Fibroblast of skin of abdomen (primary cell): Measurements from ENCODE around the gene PCLAF. TPM values are rescaled to one million over a fixed set of nuclear protein-coding genes. Genes with fewer than 3 reads are reported as not detected.
A peak's percentile ranks its signal among the peaks of the same experiment; 100 is the strongest.
"Not testable (repeated sequence)": the region's sequence is repeated elsewhere in the genome, so short reads cannot be mapped to it uniquely, and the experiment has no call there.

Experiments
- DNase-seq: peaks from one replicate; pipeline ENCODE4 v3.0.0-alpha.2; 2013
- polyA plus RNA-seq, 2 experiments: library from polyadenylated mRNA; unstranded; fragments of 120-200 nt; gene quantifications; one replicate each; pipeline ENCODE4 v1.2.1, GENCODE V29; 2013; ENCODE audit not compliant: insufficient read length in 2 of 2

The PCLAF gene
- 46.9 TPM for polyA plus RNA-seq (2013, experiment 1 of 2; ENCODE audit: insufficient read length)
- polyA plus RNA-seq (2013, experiment 2 of 2; ENCODE audit: insufficient read length), result 46.8 TPM

- peak; percentile 96 for DNase-seq
Observed at GRCh38 chr15:64381000-64381751, at the start of gene PCLAF. PCLAF (minus strand) TSS chr15:64381441; CDS start chr15:64381371, 70 bp downstream.

GRCh38 chr15:64430000-64430735, 48.9 kb upstream of the PCLAF start:
- peak; percentile 93 for DNase-seq

- no peak for DNase-seq
Observed at GRCh38 chr15:64429448-64429847, 48.2 kb upstream of the PCLAF start.

GRCh38 chr15:64426845-64427465, 45.7 kb upstream of the PCLAF start:
- DNase-seq, result peak; percentile 46

- DNase-seq, result no peak
Observed at GRCh38 chr15:64425221-64425620, 44.0 kb upstream of the PCLAF start.

GRCh38 chr15:64423970-64424369, 42.7 kb upstream of the PCLAF start:
- DNase-seq, result no peak

- no peak for DNase-seq
Observed at GRCh38 chr15:64422697-64423096, 41.5 kb upstream of the PCLAF start.

- no peak for DNase-seq
Observed at GRCh38 chr15:64412216-64412615, 31.0 kb upstream of the PCLAF start.

- DNase-seq, result no peak
Observed at GRCh38 chr15:64400583-64400982, 19.3 kb upstream of the PCLAF start.

- DNase-seq, result peak; percentile 31
Observed at GRCh38 chr15:64398575-64398974, 17.3 kb upstream of the PCLAF start.

GRCh38 chr15:64396789-64397188, 15.5 kb upstream of the PCLAF start:
- no peak for DNase-seq

GRCh38 chr15:64392471-64392870, 11.2 kb upstream of the PCLAF start:
- not testable (repeated sequence) for DNase-seq

GRCh38 chr15:64389036-64389435, 7.8 kb upstream of the PCLAF start:
- no peak for DNase-seq

GRCh38 chr15:64387562-64388168, 6.4 kb upstream of the PCLAF start, which contains the start of gene TRIP4:
TRIP4 (plus strand) TSS chr15:64387836; CDS start chr15:64387864, 28 bp downstream.
- DNase-seq, result peak; percentile 98

GRCh38 chr15:64386291-64386690, 5.0 kb upstream of the PCLAF start:
- DNase-seq, result no peak

- no peak for DNase-seq
Observed at GRCh38 chr15:64383760-64384159, 2.5 kb upstream of the PCLAF start.

GRCh38 chr15:64380130-64380870, 941 bp downstream of the PCLAF start:
- DNase-seq, result not testable (repeated sequence)

GRCh38 chr15:64379216-64379960, 1.9 kb downstream of the PCLAF start:
- DNase-seq, result peak; percentile 27

GRCh38 chr15:64373360-64373759, 7.9 kb downstream of the PCLAF start:
- no peak for DNase-seq

GRCh38 chr15:64371383-64371782, 9.9 kb downstream of the PCLAF start:
- DNase-seq, result not testable (repeated sequence)

- DNase-seq, result no peak
Observed at GRCh38 chr15:64369078-64369607, 12.1 kb downstream of the PCLAF start.
